SU-DHL-6 (cell line): ENCODE data around the gene DYNLT5.
"Not testable (repeated sequence)": the region's sequence is repeated elsewhere in the genome, so short reads cannot be mapped to it uniquely, and the experiment has no call there.

Experiments used
- H2AFZ ChIP-seq: fragments of 200-600 bp; sonication (generic); 2 replicates; pipeline ENCODE4 v1.6.1; 2014; ENCODE audit warnings: low read depth, mild to moderate bottlenecking, moderate library complexity, mixed read lengths, antibody characterized with exemption, low read length; ENCODE audit not compliant: severe bottlenecking
- H3F3A ChIP-seq: fragments of 200-600 bp; shearing (Covaris generic); 2 replicates; pipeline ENCODE4 v1.6.0; 2016; ENCODE audit warnings: antibody characterized with exemption, mild to moderate bottlenecking; ENCODE audit not compliant: insufficient read depth
- H3K27ac ChIP-seq: fragments of 200-600 bp; sonication (generic); 2 replicates; pipeline ENCODE4 v1.5.1; 2016; ENCODE audit warnings: low read depth, mild to moderate bottlenecking, low read length, moderate library complexity, mixed read lengths
- H3K27me3 ChIP-seq: fragments of 200-600 bp; sonication (generic), shearing (Covaris generic); 2 replicates; pipeline ENCODE4 v1.6.0; 2014; ENCODE audit warnings: mild to moderate bottlenecking, low read length
- H3K36me3 ChIP-seq: fragments of 200-600 bp; sonication (generic); 2 replicates; pipeline ENCODE4 v1.6.1; 2014; ENCODE audit warnings: mild to moderate bottlenecking, low read length, mixed read lengths
- H3K4me2 ChIP-seq: fragments of 300-600, 200-600 bp; shearing (Covaris generic), sonication (generic); 2 replicates; pipeline ENCODE4 v1.6.0; 2014; ENCODE audit warnings: low read length, low read depth, mild to moderate bottlenecking; ENCODE audit not compliant: poor library complexity, severe bottlenecking
- H3K4me3 ChIP-seq: fragments of 200-600 bp; sonication (generic); 2 replicates; pipeline ENCODE4 v1.5.1; 2014; ENCODE audit warnings: antibody characterized with exemption, low read length, mild to moderate bottlenecking, mixed read lengths; ENCODE audit not compliant: insufficient read depth, poor library complexity, severe bottlenecking
- H3K79me2 ChIP-seq: fragments of 200-600 bp; sonication (generic); 2 replicates; pipeline ENCODE4 v1.6.1; 2014; ENCODE audit warnings: mild to moderate bottlenecking, low read length, moderate library complexity; ENCODE audit not compliant: insufficient read depth
- H3K9ac ChIP-seq: fragments of 200-600 bp; sonication (generic); 2 replicates; pipeline ENCODE4 v1.7.0; 2014; ENCODE audit warnings: mild to moderate bottlenecking, low read length
- H3K9me2 ChIP-seq: fragments of 200-600 bp; sonication (generic); replicated peaks from 2 replicates; pipeline ENCODE4 v1.6.1; 2014; ENCODE audit warnings: low read length; ENCODE audit not compliant: insufficient read depth
- H3K9me3 ChIP-seq: fragments of 200-600 bp; sonication (generic); 2 replicates; pipeline ENCODE4 v1.6.1; 2014; ENCODE audit warnings: low read length, mixed read lengths; ENCODE audit not compliant: insufficient read depth
- H4K20me1 ChIP-seq: fragments of 200-600 bp; sonication (generic); 2 replicates; pipeline ENCODE4 v1.6.1; 2014; ENCODE audit warnings: low read depth, mild to moderate bottlenecking, antibody characterized with exemption, low read length, moderate library complexity, mixed read lengths
- EZH2phosphoT487 ChIP-seq: fragments of 200-600 bp; sonication (generic), shearing (Covaris generic); conservative IDR thresholded peaks from 2 replicates; pipeline ENCODE4 v1.6.1; 2018; ENCODE audit warnings: mild to moderate bottlenecking, antibody characterized with exemption, low read length, moderate library complexity, mixed read lengths
- TF ChIP-seq, protein P1 (sequence below): fragments of 200-600 bp; sonication (generic); IDR thresholded peaks from one replicate; pipeline ENCODE4 v1.5.1; 2017; ENCODE audit warnings: antibody characterized with exemption, mild to moderate bottlenecking, low read length, moderate library complexity; ENCODE audit not compliant: insufficient read depth, poor library complexity, severe bottlenecking

Gene DYNLT5

DNA sequence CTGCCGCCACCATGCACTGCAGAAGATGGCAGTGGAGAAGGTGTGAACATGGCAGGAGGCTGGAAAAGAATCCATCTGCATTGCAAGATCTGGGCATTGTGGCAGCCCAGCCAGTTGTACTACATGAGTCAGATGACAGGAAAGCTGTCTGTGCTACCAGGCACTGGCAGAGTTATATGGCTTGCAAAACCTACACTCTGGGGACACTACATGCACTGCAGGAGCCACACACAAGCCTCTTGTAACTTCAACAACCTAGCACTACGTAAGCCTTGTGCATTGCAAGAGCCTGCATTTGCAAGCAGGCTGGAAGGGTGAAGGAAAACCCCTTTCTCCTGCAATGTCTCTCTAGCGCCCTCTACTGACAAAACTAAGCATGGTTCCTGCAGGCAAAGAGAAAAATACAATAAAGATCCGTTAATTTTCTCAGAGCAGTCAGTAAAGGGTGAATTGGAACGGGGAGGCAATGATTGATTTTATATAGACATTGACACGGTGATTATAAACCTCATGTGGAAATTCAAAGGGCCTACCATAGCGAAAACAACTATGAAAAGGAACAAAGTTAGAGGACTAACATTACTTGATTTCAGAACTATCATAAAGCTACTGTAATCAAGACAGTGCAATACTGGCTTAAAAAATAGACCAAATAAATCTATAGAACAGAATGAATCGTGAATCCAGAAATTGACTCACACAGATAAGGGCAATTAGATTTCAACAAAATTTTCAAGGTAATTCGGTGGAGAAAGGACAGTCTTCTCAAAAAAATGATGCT is 26.2 kb upstream of the DYNLT5 start:
- Histone ChIP-seq H3F3A (no peaks in the 10 kb centered on the region), H3K27me3 (no peaks in the 10 kb centered on the region; the same call in 1 of the 2 replicates), H3K9me2 (no peaks in the 10 kb centered on the region), H4K20me1 (no peaks in the 10 kb centered on the region), H3K79me2 (no peaks in the 10 kb centered on the region), H3K9me3 (no peaks in the 10 kb centered on the region), H2AFZ (no peak overlapping the region), H3K27ac (no peak overlapping the region), H3K4me2 (no peak overlapping the region), H3K36me3 (no peaks in the 10 kb centered on the region), H3K9ac (no peak overlapping the region), H3K4me3 (no peak overlapping the region)
- TF ChIP-seq EZH2phosphoT487 = no peak
- TF ChIP-seq, protein P1, sequence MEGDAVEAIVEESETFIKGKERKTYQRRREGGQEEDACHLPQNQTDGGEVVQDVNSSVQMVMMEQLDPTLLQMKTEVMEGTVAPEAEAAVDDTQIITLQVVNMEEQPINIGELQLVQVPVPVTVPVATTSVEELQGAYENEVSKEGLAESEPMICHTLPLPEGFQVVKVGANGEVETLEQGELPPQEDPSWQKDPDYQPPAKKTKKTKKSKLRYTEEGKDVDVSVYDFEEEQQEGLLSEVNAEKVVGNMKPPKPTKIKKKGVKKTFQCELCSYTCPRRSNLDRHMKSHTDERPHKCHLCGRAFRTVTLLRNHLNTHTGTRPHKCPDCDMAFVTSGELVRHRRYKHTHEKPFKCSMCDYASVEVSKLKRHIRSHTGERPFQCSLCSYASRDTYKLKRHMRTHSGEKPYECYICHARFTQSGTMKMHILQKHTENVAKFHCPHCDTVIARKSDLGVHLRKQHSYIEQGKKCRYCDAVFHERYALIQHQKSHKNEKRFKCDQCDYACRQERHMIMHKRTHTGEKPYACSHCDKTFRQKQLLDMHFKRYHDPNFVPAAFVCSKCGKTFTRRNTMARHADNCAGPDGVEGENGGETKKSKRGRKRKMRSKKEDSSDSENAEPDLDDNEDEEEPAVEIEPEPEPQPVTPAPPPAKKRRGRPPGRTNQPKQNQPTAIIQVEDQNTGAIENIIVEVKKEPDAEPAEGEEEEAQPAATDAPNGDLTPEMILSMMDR = peak; percentile 92

DNA sequence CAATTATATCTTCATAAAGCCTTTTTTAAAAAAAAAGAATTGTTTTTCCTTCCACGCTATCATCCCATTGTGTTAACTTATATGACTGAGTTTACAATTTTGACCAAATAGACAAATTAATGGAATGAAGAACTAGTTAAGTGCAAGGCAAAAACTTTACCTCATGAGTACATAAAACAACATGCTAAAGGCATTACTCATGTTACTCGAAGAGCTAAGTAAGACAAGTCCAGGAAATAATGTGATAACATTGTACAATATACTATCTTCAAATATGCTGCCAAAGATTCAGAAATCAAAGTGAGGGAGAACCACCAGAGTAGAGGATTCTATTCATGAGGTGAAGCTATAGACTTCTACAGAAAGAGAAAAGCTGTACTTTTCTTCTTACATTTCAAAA is 24.2 kb upstream of the DYNLT5 start:
- no peak overlapping the region for H3K4me3 ChIP-seq
- H3F3A ChIP-seq = no peaks in the 10 kb centered on the region
- H3K27ac ChIP-seq = no peak overlapping the region
- H3K9me2 ChIP-seq = no peaks in the 10 kb centered on the region
- no peaks in the 10 kb centered on the region for H3K36me3 ChIP-seq
- no peak overlapping the region for H2AFZ ChIP-seq
- no peaks in the 10 kb centered on the region for H3K9me3 ChIP-seq
- no peaks in the 10 kb centered on the region for H3K79me2 ChIP-seq
- H3K4me2 ChIP-seq = no peak overlapping the region
- TF ChIP-seq, protein P1 = no peak
- no peak for TF ChIP-seq EZH2phosphoT487
- H4K20me1 ChIP-seq = no peaks in the 10 kb centered on the region
- H3K9ac ChIP-seq = no peak overlapping the region
- no peaks in the 10 kb centered on the region for H3K27me3 ChIP-seq

DNA sequence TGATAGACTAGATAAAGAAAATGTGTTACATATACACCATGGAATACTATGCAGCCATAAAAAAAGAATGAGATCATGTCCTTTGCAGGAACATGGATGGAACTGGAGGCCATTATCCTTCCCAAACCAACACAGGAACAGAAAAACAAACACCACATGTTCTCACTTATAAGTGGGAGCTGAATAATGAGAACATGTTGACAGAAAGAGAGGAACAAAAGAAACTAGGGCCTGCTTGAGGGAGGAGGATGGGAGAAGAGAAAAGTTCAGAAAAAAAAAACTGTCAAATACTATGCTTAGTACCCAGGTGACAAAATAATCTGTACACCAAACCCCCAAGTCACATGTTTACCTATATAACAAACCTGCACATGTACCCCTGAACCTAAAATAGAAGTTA is 23.5 kb upstream of the DYNLT5 start:
- not testable (repeated sequence) for H3K9me3 ChIP-seq, H3K36me3 ChIP-seq, H3K9ac ChIP-seq, H4K20me1 ChIP-seq, H3K9me2 ChIP-seq, H3K4me3 ChIP-seq, H3K79me2 ChIP-seq, H3K27me3 ChIP-seq, H3K27ac ChIP-seq, H3K4me2 ChIP-seq, H2AFZ ChIP-seq, H3F3A ChIP-seq

DNA sequence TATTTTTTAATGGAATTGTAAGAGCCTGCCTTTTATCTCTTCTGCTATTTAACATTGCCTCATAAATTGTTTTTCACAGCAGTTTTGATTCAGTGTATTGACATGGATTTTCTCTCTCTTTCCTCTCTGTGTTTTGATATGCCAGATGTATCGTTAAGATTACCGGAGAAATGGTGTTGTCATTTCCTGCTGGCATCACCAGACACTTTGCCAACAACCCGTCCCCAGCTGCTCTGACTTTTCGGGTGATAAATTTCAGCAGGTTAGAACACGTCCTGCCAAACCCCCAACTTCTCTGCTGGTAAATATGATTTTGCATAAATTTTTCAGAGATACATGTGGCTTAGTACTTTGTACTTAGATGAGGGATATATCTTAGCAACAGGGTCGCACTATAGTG is 23.1 kb upstream of the DYNLT5 start:
- Histone ChIP-seq H3K9ac (no peak overlapping the region), H3K79me2 (no peaks in the 10 kb centered on the region), H3F3A (no peaks in the 10 kb centered on the region), H3K4me3 (no peak overlapping the region), H3K4me2 (no peak overlapping the region), H3K27ac (no peak overlapping the region), H3K9me3 (no peaks in the 10 kb centered on the region), H3K9me2 (no peaks in the 10 kb centered on the region), H3K36me3 (no peaks in the 10 kb centered on the region), H2AFZ (no peak overlapping the region), H4K20me1 (no peaks in the 10 kb centered on the region), H3K27me3 (no peaks in the 10 kb centered on the region)
- no peak for TF ChIP-seq EZH2phosphoT487
- TF ChIP-seq, protein P1 = no peak
